HG03354 (cell line): ENCODE data around the gene HDAC2.
A peak's percentile ranks its signal among the peaks of the same experiment; 100 is the strongest.
"Not testable (repeated sequence)": the region's sequence is repeated elsewhere in the genome, so short reads cannot be mapped to it uniquely, and the experiment has no call there.

ENCODE experiments used
- ATAC-seq: cut with Tn5 transposase; IDR thresholded peaks from one replicate; pipeline ENCODE4 v1.9.1; 2021; ENCODE audit warnings: mild to moderate bottlenecking; ENCODE audit not compliant: unreplicated experiment, poor library complexity, severe bottlenecking

HDAC2 gene

GRCh38 chr6:113978084-113978675 is 7.2 kb upstream of the HDAC2 start:
- ATAC-seq: no peak

DNA sequence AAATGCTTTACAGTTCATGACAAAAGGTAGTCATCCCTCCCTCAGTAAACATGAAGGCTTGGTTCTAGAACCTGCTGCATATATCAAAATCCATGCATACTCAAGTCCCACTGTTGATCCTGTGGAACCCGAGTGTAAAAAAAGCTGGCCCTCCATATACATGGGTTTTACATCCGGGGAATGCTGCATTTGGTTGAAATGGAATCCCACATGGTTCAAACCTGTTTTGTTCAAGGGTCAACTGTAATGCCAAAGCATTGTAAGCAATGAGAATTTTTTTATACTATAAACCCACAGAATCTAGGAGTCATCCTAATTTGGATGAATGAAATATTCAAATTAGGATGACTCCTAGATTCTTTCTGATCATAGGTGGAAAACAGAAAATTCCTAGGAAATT is 5.9 kb upstream of the HDAC2 start:
- no peak for ATAC-seq

GRCh38 chr6:113971741-113972140 is 793 bp upstream of the HDAC2 start:
- ATAC-seq: no peak

- peak; percentile 50 for ATAC-seq
Measured at GRCh38 chr6:113969888-113970804, 802 bp downstream of the HDAC2 start.

DNA sequence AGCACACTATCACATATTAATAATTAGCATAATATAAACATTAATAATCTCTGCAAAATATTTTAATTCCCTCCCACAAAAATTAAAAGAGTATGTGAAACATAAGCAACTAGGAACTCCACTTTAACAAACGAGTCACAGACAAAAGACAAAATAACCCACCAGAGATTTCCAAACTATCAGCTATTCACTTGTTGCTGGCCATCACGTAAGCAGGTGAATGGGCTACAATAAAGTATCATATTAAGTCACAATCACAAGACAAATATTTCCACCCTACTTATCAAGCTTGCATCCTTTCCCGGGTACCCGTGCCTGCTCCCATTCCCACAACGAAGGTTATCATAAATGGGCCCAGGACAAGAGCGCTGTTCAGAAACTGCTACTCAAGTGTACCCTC is 2.5 kb downstream of the HDAC2 start:
- ATAC-seq: no peak

DNA sequence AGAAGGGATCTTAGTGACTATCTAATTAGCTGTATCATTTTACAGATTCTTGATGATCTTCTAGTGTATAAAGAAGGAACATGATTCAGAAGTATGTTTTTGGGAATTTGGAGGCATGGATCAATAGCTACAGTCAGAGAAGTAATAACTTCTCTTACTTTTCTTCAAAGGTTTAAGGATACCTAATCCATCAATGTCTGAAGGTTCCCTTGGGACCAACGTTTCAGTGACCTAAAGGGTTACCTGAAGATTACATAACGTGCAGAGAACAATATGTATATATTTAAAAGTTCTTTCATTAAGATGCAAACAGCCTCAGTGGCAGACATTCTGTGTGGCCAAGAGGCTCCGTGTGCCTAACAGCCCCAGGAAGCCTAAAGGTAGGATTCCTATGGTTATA is 3.2 kb downstream of the HDAC2 start:
- ATAC-seq: no peak

GRCh38 chr6:113960795-113961194 is 10.2 kb downstream of the HDAC2 start:
- peak; percentile 74 for ATAC-seq

DNA sequence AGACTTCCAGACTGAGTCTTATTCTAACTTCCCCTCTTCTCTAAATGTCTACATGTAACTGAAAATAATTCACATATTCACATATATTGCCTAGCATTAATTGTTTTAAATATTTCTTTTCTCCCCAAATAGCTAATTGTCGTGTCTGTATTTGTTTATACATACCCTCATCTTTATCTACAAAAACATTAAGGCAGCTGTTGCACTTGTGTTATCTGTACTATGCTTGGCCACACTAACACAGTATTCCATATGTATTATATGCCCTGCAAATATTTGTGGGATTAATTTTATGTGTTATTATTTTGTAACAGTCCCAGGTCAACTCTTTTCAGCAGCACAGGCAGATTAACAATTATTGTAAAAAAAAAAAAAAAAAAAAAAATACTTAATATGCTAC is 11.7 kb downstream of the HDAC2 start:
- no peak for ATAC-seq

- ATAC-seq: no peak
Measured at GRCh38 chr6:113954653-113955052, 16.3 kb downstream of the HDAC2 start.

DNA sequence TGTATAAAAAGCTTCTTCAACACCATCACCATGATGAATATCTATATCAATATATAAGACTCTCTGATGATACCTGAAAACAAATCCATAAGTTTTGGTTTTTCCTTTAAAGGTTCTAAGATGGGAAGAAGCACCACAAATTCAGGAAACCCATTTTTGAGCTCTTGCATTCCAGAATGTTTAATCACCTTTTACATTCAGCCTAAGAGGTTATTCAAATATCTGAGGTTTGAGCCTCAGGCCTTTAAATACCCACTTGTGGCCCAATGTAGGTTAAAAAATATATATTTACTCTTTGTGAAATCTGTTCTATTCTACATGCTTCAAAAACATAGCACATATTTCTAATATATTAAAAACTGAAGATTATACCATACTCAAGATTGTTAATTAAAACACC is 17.6 kb downstream of the HDAC2 start:
- no peak for ATAC-seq

DNA sequence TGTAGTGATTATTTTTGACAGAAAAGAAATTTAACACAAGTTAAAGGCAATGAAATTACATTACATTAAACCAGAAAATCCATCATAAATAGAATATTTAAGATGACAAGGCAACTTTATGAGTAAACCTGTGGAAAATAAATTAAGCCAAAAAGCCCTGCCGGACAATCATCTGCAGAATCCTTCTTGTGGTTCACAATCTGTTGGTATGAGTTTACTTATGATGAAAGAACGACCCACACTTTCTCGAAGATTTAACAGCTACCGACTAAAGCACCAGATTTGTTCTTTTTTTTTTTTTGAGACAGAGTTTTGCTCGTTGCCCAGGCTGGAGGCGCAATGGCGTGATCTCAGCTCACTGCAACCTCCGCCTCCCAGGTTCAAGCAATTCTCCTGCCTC is 21.4 kb downstream of the HDAC2 start:
- no peak for ATAC-seq

GRCh38 chr6:113944701-113945100 is 26.2 kb downstream of the HDAC2 start:
- ATAC-seq: no peak

DNA sequence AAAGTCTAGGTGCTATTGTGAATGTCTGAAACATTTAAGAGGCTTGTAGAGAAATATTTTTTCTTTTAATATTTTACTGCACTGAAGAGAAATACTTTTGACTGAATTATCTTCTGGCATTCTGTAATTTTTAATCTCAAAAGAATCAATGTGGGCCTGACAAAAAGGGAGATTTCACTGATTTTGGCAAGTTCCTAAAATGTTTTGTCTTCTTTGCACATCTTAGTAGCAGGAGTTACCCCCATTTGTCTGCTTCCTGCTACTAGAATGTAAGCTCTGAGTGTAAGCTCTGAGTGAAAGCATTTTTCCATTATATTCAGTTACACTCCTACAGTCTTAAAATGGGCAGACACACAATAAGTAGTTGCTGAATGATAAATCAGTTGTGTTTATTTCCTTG is 31.1 kb downstream of the HDAC2 start:
- no peak for ATAC-seq

GRCh38 chr6:113936093-113936934 is 34.6 kb downstream of the HDAC2 start:
- peak; percentile 93 for ATAC-seq

- no peak for ATAC-seq
Measured at GRCh38 chr6:113934101-113934500, 36.8 kb downstream of the HDAC2 start.

DNA sequence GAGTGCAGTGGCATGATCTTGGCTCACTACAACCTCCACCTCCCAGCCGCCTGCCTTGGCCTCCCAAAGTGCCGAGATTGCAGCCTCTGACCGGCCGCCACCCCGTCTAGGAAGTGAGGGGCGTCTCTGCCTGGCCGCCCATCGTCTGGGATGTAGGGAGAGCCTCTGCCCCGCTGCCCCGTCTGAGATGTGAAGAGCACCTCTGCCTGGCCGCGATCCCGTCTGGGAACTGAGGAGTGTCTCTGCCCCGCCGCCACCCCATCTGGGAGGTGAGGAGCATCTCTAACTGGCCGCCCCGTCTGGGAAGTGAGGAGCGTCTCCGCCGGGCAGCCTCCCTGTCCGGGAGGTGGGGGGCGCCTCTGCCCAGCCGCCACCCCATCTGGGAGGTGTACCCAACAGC is 39.0 kb downstream of the HDAC2 start:
- ATAC-seq: not testable (repeated sequence)

GRCh38 chr6:113930183-113930582 is 40.8 kb downstream of the HDAC2 start:
- ATAC-seq: no peak

DNA sequence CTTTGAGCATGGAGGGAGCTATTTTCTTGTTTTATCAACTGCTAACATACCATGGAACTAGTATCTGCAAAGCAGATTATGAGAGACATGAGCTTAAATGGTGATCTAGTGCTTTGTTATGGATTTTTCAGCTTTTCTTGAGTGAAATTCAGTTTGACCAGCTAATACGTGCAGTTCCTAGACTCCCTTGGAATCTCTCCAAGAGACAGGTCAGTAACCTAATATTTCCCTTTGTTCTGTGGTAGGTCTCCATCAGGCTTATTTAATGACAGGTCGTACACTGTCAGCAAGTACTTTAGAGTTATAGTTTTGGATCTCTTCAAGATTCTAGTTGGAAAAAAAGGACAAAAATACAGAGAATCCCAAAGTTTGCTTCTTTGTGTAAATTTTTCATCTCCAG is 43.9 kb downstream of the HDAC2 start:
- ATAC-seq: no peak

DNA sequence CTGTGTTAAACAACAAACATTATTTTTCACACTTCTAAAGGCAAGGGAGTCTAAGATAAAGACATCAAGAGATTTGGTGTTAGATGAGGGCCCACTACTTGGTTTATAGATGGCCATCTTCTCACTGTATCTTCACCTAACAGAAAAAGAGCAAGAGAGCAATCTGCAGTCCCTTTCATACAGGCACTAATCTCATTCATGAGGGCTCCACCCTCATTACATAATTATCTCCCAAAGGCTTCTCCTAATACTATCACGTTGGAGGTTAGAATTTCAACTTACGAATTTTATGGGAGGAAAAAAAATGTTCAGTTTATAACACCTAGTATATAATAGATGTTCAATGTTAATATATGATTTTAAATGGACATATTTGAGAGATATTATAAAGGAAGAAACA is 45.6 kb downstream of the HDAC2 start:
- no peak for ATAC-seq

- ATAC-seq: no peak
Measured at GRCh38 chr6:113924312-113924723, 46.6 kb downstream of the HDAC2 start.
